ENCODE results near the gene HYLS1. TPM values are rescaled to one million over a fixed set of nuclear protein-coding genes. Genes with fewer than 3 reads are reported as not detected.

Gene HYLS1
- total RNA-seq, 1 experiment from 2014 or later, result 4.3 TPM

DNA sequence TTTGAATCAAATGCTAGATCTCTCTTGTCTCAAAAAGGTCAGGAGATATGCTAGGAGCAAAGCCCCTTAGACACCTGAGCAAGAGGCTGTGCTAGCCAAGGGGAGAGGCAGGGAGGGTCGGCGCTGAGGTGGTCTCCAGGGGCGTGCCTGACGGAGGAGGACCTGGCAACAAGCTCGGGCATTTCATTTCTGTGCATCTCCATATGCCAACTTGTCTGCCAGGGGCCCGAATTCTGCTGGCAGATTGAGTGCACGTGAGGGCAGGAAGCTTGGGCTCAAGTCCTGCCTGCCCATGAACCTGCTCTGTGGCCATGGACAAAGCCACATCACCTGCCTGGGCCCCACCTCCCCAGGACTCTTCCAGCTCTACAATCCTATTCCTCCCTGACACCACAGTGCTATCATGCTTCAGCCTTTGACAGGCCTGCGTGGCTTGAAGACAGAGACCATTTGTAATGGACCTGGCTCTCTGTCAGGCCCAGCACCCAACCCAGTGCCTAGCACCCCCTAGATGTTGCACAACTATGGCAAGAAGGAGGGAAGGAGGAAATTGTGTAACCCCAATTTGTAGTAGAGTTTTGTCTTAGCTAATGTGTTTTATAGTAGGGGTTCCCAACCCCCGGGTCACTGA is 42.1 kb downstream of the HYLS1 start:
- in situ Hi-C loops (cut with HindIII; ENCODE audit: low sequenced_read_pairs), result loop anchor here (25.0 kb wide), 1 partner anchor 283 kb away; the partner anchor contains the start of genes FAM118B and RPUSD4
- DNase-seq (ENCODE audit: low spot score), result no peak

GRCh38 chr11:125930076-125930450 is 42.6 kb downstream of the HYLS1 start:
- in situ Hi-C loops (cut with HindIII; ENCODE audit: low sequenced_read_pairs), result loop anchor here (25.0 kb wide), 1 partner anchor 282 kb away; the partner anchor contains the start of genes FAM118B and RPUSD4

GRCh38 chr11:125931116-125931515 is 43.6 kb downstream of the HYLS1 start:
- in situ Hi-C loops (cut with HindIII; ENCODE audit: low sequenced_read_pairs), result loop anchor here (25.0 kb wide), 1 partner anchor 281 kb away; the partner anchor contains the start of genes FAM118B and RPUSD4
- no peak for DNase-seq (ENCODE audit: low spot score)

More at GRCh38 chr11:125930076-125930450, 42.6 kb downstream of the HYLS1 start:
- DNase-seq (ENCODE audit: low spot score), result no peak

GRCh38 chr11:125931668-125932067 is 44.2 kb downstream of the HYLS1 start:
- in situ Hi-C loops (cut with HindIII; ENCODE audit: low sequenced_read_pairs), result loop anchor here (25.0 kb wide), 1 partner anchor 281 kb away; the partner anchor contains the start of genes FAM118B and RPUSD4

DNA sequence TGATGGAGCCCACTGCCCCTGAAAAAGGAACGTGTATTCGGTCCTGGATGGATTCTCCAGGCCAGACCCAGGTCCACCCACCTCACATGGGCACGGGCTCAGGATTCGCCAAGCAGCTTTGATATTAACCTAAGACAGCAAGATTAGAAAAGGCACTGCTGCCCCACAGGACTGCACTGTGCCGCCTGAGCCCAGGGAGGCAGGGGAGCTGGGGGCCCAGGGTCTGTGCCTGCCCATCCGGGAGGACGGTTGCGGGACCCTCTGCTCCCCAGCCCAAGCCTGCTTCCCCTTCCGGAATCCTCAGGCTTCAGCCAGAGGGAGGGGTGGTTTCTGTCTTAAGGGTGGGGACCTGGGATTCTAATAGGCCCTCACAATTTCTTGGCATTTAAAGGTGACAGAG is 44.8 kb downstream of the HYLS1 start:
- DNase-seq (ENCODE audit: low spot score), result no peak
- in situ Hi-C loops (cut with HindIII; ENCODE audit: low sequenced_read_pairs), result loop anchor here (25.0 kb wide), 1 partner anchor 280 kb away; the partner anchor contains the start of genes FAM118B and RPUSD4

More at GRCh38 chr11:125931668-125932067, 44.2 kb downstream of the HYLS1 start:
- DNase-seq (ENCODE audit: low spot score), result no peak

DNA sequence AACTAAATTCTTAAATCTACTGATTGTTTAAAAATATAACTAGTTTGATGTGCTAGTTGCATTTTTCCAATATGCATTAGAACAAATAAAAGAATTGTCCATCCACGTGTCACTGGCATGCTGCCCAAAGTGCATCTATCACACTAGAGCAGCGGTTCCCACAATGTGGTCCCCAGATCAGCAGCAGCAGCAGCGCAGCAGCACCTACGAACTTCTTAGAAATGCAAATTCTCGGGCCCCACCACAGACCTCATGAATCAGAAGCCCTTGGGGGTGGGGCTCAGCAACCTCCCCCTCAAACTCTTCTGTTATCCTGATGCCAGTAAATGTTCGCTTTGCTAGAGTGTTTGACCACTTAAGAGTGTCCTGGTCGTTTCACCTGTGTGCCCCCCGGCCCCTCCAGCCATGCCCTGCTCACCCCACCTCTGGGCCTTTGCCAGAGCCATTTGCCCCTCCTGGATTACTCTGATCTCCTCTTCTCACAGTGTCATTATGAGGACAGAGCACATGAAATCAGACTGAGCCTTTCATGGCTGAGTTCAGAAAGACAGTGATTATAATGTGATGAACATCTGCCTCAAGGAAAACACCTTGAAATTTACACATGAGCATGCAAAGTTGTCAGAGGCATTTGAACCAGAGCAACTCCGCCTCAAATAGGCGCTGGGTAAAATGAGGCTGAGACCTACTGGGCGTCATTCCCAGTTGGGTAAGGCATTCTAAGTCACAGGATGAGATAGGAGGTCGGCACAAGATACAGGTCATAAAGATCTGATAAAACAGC is 45.8 kb downstream of the HYLS1 start:
- in situ Hi-C loops (cut with HindIII; ENCODE audit: low sequenced_read_pairs), result loop anchor here (25.0 kb wide), 1 partner anchor 279 kb away; the partner anchor contains the start of genes FAM118B and RPUSD4
- no peak for DNase-seq (ENCODE audit: low spot score)

DNA sequence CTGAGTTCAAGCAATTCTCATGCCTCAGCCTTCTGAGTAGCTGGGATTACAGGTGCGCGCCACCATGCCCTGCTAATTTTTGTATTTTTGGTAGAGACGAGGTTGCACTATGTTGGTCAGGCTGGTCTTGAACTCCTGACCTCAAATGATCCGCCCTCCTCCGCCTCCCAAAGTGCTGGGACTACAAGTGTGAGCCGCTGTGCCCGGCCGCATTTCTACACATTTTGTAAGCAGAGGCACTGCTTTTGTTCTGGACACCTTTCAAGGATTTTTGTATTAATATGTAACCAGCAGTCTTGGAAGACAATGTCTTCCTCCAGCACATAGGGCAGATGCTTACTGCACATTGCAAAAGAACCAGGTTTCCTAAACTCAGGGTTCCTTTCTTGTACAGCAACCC is 47.0 kb downstream of the HYLS1 start:
- in situ Hi-C loops (cut with HindIII; ENCODE audit: low sequenced_read_pairs), result loop anchor here (25.0 kb wide), 1 partner anchor 278 kb away; the partner anchor contains the start of genes FAM118B and RPUSD4
- DNase-seq (ENCODE audit: low spot score), result no peak

GRCh38 chr11:125935056-125935455 is 47.6 kb downstream of the HYLS1 start:
- in situ Hi-C loops (cut with HindIII; ENCODE audit: low sequenced_read_pairs), result loop anchor here (25.0 kb wide), 1 partner anchor 277 kb away; the partner anchor contains the start of genes FAM118B and RPUSD4
- DNase-seq (ENCODE audit: low spot score), result no peak

DNA sequence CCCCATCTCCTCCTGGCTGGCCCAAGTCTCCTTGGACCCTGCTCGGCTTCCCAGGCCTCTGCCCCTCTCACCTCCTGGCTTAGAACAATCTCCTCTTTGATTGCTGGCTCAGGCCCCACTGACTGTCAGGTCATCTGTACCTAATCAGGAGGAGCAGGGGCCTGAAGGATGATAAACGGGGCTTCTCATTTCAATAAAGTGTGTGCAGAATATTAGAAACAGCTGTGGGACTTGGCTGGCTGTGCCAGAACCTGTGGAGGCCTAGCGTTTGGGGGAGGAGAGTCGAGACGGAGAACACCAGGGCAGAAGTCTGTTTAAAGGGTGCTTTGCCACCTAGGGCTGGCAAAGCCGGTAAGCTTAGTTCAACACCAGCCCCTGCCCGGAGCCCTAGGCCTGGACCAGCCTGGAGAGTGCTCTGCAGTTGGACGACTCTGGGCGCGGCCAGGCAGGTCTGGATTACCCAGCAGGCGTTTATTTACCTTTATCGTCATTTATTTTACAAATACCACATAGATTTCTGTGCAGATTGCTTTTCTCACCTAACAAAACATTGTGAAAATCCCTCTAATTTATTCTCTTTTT is 48.2 kb downstream of the HYLS1 start:
- no peak for DNase-seq (ENCODE audit: low spot score)
- in situ Hi-C loops (cut with HindIII; ENCODE audit: low sequenced_read_pairs), result loop anchor here (25.0 kb wide), 1 partner anchor 277 kb away; the partner anchor contains the start of genes FAM118B and RPUSD4

GRCh38 chr11:125938418-125938817 is 51.0 kb downstream of the HYLS1 start:
- in situ Hi-C loops (cut with HindIII; ENCODE audit: low sequenced_read_pairs), result loop anchor here (25.0 kb wide), 1 partner anchor 274 kb away; the partner anchor contains the start of genes FAM118B and RPUSD4
- DNase-seq (ENCODE audit: low spot score), result no peak

- in situ Hi-C loops (cut with HindIII; ENCODE audit: low sequenced_read_pairs), result loop anchor here (25.0 kb wide), 1 partner anchor 273 kb away; the partner anchor contains the start of genes FAM118B and RPUSD4
- DNase-seq (ENCODE audit: low spot score), result no peak
These were observed 51.6 kb downstream of the HYLS1 start for GRCh38 chr11:125939081-125939521.

DNA sequence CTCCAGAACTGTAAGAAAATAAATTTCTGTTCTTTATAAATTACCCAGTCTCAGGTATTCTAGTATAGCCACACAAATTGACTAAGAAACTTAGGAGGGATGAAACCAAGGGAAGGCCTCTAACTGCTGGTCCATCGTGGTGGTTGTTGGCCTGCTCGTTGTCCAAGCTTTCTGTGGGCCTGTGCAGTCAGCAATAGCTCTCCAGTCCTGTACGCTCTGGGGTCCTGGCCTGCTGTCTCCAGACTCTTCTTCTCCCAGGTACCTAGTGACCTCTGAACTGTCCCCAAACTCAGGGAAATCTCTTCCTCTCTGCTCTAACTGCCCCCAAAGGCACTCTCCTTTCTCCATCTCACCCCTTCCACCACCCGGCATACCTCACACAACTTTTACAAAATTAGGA is 52.7 kb downstream of the HYLS1 start:
- no peak for DNase-seq (ENCODE audit: low spot score)
- in situ Hi-C loops (cut with HindIII; ENCODE audit: low sequenced_read_pairs), result loop anchor here (25.0 kb wide), 1 partner anchor 272 kb away; the partner anchor contains the start of genes FAM118B and RPUSD4

GRCh38 chr11:125941267-125941618 is 53.8 kb downstream of the HYLS1 start:
- DNase-seq (ENCODE audit: low spot score), result peak; percentile 86
- in situ Hi-C loops (cut with HindIII; ENCODE audit: low sequenced_read_pairs), result loop anchor here (25.0 kb wide), 1 partner anchor 271 kb away; the partner anchor contains the start of genes FAM118B and RPUSD4

DNA sequence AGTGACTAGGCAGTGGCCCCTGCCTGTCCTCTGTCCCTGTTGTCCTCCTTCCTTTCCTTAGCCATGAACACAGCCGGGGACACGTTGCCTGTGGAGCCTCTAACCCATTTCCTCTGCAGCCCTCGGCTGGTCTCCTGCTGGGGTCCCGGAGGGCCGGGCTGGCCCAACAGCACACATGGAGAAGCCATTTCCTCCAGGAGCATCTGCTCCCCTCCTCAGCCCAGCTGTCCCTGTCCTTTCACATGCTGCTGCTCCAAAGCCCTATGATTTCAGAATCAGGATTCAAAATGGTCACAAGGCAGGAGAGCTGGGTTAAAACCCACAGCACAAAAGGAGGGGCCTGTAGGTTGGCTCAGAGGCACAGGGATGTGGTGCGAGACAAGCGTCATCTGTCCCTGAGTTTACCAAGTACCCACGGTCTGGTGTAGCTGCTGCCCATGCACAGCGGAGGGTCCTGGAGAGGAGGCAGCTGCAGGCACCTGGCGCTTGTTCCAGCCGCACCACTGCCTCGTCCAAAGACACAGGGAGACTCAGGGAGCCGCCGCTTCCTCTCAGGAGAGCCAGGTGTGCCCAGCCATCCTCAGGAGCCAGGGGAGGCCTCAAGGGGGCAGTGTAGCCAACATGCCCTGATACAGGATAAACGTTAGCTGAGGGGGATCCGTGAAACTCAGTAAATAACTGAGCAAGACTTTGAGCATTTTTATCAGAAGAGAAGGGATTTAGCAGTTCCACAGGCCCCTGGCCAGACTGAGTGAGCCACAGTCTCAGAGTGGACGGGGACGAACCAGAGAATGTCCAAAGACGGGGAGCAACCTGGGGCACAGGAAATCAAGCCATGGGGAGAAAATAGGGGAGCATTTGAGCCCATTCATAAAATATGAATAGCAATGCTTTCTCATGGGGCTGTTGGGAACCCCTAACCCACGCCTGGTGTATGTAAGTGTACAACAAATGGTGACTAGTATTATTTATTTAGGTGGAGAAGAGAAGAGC is 54.4 kb downstream of the HYLS1 start:
- in situ Hi-C loops (cut with HindIII; ENCODE audit: low sequenced_read_pairs), result loop anchor here (25.0 kb wide), 1 partner anchor 270 kb away; the partner anchor contains the start of genes FAM118B and RPUSD4
- peak; percentile 83 for DNase-seq (ENCODE audit: low spot score)

DNA sequence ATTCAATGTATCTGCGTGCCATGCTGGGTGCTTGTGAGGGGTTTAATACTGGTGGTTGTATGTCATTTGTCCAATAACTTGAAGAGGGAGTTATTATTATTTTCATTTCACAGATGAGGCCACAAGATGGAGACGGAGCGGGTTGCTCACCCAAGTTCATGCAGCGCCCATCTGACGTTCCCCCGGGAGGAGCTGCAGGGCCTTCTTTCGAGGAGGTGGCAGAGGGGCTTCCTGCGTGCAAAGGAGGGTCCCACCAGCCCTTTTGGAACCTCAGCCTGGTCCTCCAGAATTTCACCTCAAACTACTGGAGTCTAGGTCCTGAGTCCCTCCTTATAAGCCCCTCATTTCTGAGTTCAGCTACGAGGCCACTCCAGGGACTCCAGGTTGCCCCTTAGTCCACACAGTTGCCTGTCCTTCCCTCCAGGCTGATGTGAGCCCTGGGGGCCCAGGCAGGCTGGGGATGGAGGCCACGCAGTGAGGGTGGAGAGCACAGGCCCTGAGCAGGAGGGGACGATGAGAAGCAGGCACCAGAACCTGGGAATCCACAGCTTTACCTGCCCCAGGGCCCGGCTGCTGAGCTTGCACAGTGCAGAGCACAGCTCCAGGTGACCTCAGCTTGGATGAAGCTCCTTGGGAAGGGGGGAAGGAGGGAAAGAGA is 55.4 kb downstream of the HYLS1 start:
- no peak for DNase-seq (ENCODE audit: low spot score)
- in situ Hi-C loops (cut with HindIII; ENCODE audit: low sequenced_read_pairs), result loop anchor here (25.0 kb wide), 1 partner anchor 269 kb away; the partner anchor contains the start of genes FAM118B and RPUSD4

- in situ Hi-C loops (cut with HindIII; ENCODE audit: low sequenced_read_pairs), result loop anchor here (25.0 kb wide), 1 partner anchor 268 kb away; the partner anchor contains the start of genes FAM118B and RPUSD4
These were observed 56.3 kb downstream of the HYLS1 start for GRCh38 chr11:125943661-125944349.

More at GRCh38 chr11:125943661-125944349, 56.3 kb downstream of the HYLS1 start:
- DNase-seq (ENCODE audit: low spot score), result no peak

Data from G401 (cell line).